Glomerular visceral epithelial cell (primary cell): ENCODE measurements around the gene AKAP8L.
A peak's percentile ranks its signal among the peaks of the same experiment; 100 is the strongest.
"Not testable (repeated sequence)": the region's sequence is repeated elsewhere in the genome, so short reads cannot be mapped to it uniquely, and the experiment has no call there.

Experiments
- DNase-seq: peaks from one replicate; pipeline ENCODE4 v3.0.0-alpha.2; 2016; ENCODE audit errors: extremely low spot score

AKAP8L gene

DNA sequence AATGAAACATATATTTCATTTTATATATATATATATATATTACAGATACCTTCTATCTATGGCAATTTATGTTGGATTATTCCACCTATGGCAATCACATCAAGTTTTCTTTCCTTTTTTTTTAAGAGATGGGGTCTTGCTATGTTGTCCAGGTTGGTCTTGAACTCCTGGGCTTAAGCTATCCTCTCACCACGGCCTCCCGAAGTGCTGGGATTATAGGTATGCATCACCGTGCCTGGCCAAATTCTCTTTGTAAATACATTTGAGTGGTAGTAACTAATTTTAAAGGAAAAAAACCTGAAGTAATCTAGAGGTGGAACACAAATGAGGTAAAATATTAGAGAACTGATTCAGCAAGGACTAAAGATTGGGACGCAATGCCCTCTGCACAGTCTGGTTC lies 64.9 kb downstream of the AKAP8L start:
- DNase-seq, result no peak

DNA sequence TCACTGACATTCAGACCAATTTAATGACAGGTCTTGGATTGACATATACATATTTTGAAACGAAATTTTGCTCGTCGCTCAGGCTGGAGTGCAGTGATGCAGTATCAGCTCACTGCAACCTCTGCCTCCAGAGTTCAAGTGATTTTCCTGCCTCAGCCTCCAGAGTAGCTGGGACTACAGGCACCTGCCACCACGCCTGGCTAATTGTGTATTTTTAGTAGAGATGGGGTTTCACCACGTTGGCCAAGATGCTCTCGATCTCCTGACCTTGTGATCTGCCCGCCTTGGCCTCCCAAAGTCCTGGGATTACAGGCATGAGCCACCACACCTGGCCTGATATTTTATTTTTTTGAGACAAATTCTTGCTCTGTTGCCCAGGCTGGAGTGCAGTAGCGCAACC lies 66.3 kb downstream of the AKAP8L start:
- not testable (repeated sequence) for DNase-seq

DNA sequence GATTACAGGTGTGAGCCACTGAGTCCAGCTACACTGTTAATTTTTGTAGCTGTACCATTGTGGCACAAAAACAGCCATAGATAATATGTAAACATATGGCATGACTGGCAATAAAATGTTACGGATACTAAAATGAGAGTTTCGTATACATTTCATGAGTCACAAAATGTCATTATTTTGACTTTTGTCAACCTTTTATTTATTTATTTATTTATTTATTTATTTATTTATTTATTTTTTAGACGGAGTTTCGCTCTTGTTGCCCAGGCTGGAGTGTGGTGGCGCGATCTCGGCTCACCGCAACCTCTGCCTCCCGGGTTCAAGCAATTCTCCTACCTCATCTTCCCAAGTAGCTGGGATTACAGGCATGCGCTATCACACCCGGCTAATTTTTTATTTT lies 77.5 kb downstream of the AKAP8L start:
- not testable (repeated sequence) for DNase-seq

DNA sequence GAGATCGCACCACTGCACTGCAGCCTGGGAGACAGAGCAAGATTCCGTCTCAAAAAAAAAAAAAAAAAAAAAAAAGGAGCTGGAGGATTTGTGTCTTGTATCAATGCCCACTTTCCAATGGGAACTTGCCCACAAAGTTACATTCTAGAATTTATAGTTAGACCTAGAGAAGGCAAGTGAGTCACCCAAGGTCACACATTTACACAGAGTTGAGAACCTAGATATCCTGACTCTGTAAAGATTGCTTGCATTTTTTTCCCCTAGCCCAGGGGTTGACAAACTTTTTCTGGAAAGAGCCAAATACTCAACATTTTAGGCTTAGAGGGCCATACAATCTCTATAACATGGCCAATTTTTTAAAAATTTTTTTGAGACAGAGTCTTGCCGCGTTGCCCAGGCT lies 78.7 kb downstream of the AKAP8L start:
- no peak for DNase-seq

DNA sequence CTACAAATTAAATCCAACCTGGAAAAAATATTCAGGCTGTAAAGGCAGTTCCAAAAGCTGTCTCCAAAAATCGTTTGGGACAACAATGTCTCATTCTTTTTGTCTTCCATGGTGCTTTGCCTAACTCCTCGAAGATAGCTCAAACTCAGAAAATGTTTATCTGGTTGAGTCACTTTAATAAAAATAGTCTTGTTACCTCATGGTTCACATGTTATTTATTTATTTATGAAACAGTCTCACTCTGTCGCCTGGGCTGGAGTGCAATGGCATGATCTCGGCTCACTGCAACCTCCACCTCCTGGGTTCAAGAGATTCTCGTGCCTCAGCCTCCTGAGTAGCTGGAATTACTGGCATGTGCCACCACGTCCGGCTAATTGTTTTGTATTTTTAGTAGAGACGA lies 81.6 kb downstream of the AKAP8L start:
- no peak for DNase-seq

DNA sequence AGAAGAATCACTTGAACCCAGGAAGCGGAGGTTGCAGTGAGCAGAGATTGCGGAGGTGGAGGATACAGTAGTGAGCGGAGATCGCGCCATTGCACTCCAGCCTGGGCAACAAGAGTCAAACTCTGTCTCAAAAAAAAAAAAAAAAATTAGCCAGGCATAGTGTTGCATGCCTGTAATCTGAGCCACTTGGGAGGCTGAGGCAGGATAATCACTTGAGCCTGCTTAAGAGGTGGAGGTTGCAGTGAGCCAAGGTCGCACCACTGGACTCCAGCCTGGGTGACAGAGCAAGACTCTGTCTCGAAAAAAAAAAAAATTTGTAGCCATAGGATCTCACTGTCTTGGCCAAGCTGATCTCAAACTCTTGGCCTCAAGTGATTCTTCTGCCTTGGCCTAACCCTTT lies 82.8 kb downstream of the AKAP8L start:
- DNase-seq, result not testable (repeated sequence)

DNA sequence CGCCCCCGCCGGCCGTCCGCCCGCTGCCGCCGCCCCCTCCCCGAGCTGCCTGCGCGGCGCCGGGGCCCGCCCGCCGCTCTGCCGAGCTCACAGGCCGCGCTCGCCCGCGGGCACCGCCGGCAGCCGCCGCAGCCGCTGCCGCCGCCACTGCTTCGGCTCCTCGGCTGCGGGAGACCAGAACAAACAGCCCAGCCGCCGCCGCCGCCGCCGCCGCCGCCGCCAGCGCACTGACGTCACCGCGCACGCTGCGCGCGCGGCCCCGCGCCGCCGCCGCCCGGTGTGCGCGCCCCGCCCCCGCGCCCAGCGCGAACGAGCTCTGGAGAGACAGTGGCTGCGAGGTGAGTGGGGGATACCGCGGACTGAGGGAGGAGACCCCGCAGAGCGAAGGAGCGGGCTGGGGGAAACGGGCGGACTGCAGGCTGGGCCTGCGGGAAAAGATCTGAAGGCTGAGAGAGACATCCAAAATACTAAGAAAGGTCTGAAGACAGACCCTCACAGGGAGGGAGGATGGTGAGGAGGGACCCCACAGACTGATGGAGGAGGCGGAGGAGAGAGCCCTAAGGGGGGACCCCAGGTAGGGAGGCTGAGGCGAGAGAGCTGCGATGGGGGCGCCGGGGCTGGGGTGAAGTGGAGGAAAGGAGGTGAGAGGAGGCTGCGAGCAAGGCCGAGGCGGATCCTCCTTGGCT lies 86.3 kb downstream of the AKAP8L start, which contains the start of gene BRD4:
Gene BRD4 (minus strand): TSS at position 229 of the 686 bp plus-strand sequence. CDS start 59,440 bp downstream, outside the sequence.
- peak; percentile 74 for DNase-seq

DNA sequence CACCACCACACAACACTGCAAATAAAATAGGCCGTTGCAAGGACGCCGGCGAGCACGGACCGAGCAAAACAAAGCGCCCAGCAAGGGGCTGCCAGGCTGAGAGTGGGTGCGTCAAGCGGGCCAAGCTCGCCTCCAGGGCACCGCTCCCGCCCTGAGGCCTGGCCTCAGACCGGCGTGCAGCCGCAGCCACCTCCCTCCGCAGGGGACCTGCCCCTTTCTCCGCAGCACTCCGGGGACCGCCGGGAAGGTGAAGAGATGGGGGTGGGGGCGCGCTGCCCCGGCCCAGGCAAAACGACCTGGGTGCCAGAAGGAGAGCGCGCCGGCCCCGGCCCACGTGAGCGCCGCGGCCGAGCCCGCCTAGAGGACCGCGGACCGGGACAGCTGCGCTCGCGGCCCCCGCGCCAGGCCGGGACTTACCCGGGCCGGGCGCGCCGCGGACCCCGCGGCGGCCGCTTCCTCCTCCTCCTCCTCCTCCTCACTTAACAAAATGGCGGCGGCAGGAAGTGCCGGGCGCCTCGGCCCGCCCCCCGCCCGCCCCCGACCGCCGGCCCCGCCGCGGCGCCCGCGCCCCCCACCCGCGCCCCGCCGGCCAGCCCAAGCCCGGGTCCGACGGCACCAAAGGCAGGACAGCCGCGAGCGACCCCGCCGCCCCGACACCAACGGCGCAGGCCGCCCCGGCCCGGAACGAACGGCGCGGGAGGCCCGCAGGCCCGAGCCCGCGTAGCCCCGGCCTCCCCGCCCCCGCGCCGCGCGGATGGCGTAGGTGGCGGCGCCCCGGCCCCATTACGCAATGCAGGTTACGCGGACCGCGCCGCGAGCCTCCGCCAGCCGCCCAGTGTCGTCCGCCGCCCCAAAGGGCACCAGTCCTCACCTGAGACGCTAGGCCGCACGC lies 87.1 kb downstream of the AKAP8L start:
- peak; percentile 60 for DNase-seq

DNA sequence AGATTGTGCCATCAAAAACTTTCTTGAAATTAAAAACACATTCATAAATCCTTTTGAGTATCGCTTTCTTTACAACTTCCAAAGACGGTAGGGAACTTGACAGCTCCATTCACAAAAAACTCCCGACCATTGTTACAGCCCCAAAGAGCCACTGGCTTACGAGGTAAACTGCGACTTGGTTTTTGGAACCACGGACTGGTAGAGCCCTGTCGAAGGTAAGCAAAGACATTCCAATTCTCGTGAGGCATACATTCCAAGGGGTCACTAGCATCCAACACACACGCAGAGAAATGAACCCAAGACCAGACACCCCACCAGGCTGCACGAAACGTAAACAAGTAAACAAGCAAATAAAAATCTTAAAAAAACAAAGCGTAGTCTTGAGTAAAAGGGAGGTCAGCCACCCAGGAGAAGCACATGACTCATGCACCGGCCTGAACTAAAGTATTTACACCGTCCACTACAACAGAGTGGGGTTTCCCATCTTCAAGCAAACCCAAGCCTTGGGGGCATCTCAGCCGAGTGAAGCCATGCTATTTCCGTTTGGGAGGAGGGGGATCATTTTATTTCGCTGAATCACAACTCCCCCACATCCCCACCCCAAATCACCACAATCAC lies 87.9 kb downstream of the AKAP8L start:
- DNase-seq, result peak; percentile 69
